OCI-LY7 (cell line): Measurements from ENCODE around the gene ROBO2.

Experiments
- CTCF ChIP-seq: fragments of 200-600 bp; sonication (generic); conservative IDR thresholded peaks from 2 replicates; pipeline ENCODE4 v1.5.1; 2014; ENCODE audit warnings: mild to moderate bottlenecking, antibody characterized with exemption, low read length, moderate library complexity, mixed read lengths
- EZH2phosphoT487 ChIP-seq: fragments of 200-600 bp; sonication (generic); IDR thresholded peaks from 2 replicates; pipeline ENCODE4 v1.6.1; 2018; ENCODE audit warnings: low read depth, borderline replicate concordance, mild to moderate bottlenecking, mixed run types, antibody characterized with exemption, low read length, moderate library complexity, mixed read lengths

- TF ChIP-seq CTCF (no peak), EZH2phosphoT487 (no peak)
Measured at GRCh38 chr3:77256584-77257503, 216.9 kb downstream of the ROBO2 start.
